ENCODE results near the gene TMEM245. TPM values are rescaled to one million over a fixed set of nuclear protein-coding genes. Genes with fewer than 3 reads are reported as not detected.
"Not testable (repeated sequence)": the region's sequence is repeated elsewhere in the genome, so short reads cannot be mapped to it uniquely, and the experiment has no call there.

Gene TMEM245
- total RNA-seq, 1 donor from 2014 or later = 26.5 TPM

GRCh38 chr9:108978205-108978604 lies 141.5 kb downstream of the TMEM245 start:
- Mint-ChIP-seq H3K27ac (ENCODE audit: unreplicated experiment) (no peak overlapping the region), H3K4me1 (ENCODE audit: low read depth, unreplicated experiment) (peaks cover 2% of the 10 kb centered on the region), H3K27me3 (ENCODE audit: unreplicated experiment) (no peaks in the 10 kb centered on the region), H3K36me3 (ENCODE audit: unreplicated experiment) (no peaks in the 10 kb centered on the region), H3K9me3 (ENCODE audit: unreplicated experiment) (no peaks in the 10 kb centered on the region), H3K4me3 (ENCODE audit: unreplicated experiment) (no peak overlapping the region)
- no peak for TF ChIP-seq CTCF (IDR thresholded peaks at IDR 0.05; ENCODE audit: partially characterized antibody, unreplicated experiment)
- no peak for DNase-seq

GRCh38 chr9:108973895-108974294 lies 145.9 kb downstream of the TMEM245 start:
- no peak overlapping the region for H3K27ac Mint-ChIP-seq (ENCODE audit: unreplicated experiment)
- no peak for TF ChIP-seq CTCF (IDR thresholded peaks at IDR 0.05; ENCODE audit: partially characterized antibody, unreplicated experiment)
- peaks cover 2% of the 10 kb centered on the region for H3K4me1 Mint-ChIP-seq (ENCODE audit: low read depth, unreplicated experiment)
- H3K36me3 Mint-ChIP-seq (ENCODE audit: unreplicated experiment) = peaks cover 15% of the 10 kb centered on the region
- no peak overlapping the region for H3K4me3 Mint-ChIP-seq (ENCODE audit: unreplicated experiment)
- no peaks in the 10 kb centered on the region for H3K27me3 Mint-ChIP-seq (ENCODE audit: unreplicated experiment)
- DNase-seq = no peak
- H3K9me3 Mint-ChIP-seq (ENCODE audit: unreplicated experiment) = peaks cover 3% of the 10 kb centered on the region

- Mint-ChIP-seq H3K36me3 (ENCODE audit: unreplicated experiment) (peaks cover 15% of the 10 kb centered on the region), H3K4me1 (ENCODE audit: low read depth, unreplicated experiment) (peaks cover 2% of the 10 kb centered on the region), H3K9me3 (ENCODE audit: unreplicated experiment) (peaks cover 3% of the 10 kb centered on the region), H3K4me3 (ENCODE audit: unreplicated experiment) (no peak overlapping the region), H3K27ac (ENCODE audit: unreplicated experiment) (no peak overlapping the region), H3K27me3 (ENCODE audit: unreplicated experiment) (no peaks in the 10 kb centered on the region)
- no peak for TF ChIP-seq CTCF (IDR thresholded peaks at IDR 0.05; ENCODE audit: partially characterized antibody, unreplicated experiment)
- DNase-seq = no peak
Measured at GRCh38 chr9:108972626-108973209, 147.0 kb downstream of the TMEM245 start.

GRCh38 chr9:108972186-108972585 lies 147.6 kb downstream of the TMEM245 start:
- peaks cover 2% of the 10 kb centered on the region for H3K4me1 Mint-ChIP-seq (ENCODE audit: low read depth, unreplicated experiment)
- H3K4me3 Mint-ChIP-seq (ENCODE audit: unreplicated experiment) = no peak overlapping the region
- peaks cover 15% of the 10 kb centered on the region for H3K36me3 Mint-ChIP-seq (ENCODE audit: unreplicated experiment)
- H3K27ac Mint-ChIP-seq (ENCODE audit: unreplicated experiment) = no peak overlapping the region
- peaks cover 3% of the 10 kb centered on the region for H3K9me3 Mint-ChIP-seq (ENCODE audit: unreplicated experiment)
- DNase-seq = no peak
- TF ChIP-seq CTCF (IDR thresholded peaks at IDR 0.05; ENCODE audit: partially characterized antibody, unreplicated experiment) = no peak
- H3K27me3 Mint-ChIP-seq (ENCODE audit: unreplicated experiment) = no peaks in the 10 kb centered on the region

GRCh38 chr9:108971392-108971791 lies 148.4 kb downstream of the TMEM245 start:
- H3K27ac Mint-ChIP-seq (ENCODE audit: unreplicated experiment); H3K4me1 Mint-ChIP-seq (ENCODE audit: low read depth, unreplicated experiment); H3K9me3 Mint-ChIP-seq (ENCODE audit: unreplicated experiment); DNase-seq; H3K27me3 Mint-ChIP-seq (ENCODE audit: unreplicated experiment); H3K4me3 Mint-ChIP-seq (ENCODE audit: unreplicated experiment): not testable (repeated sequence)
- H3K36me3 Mint-ChIP-seq (ENCODE audit: unreplicated experiment) = peaks cover 15% of the 10 kb centered on the region

All from glutamatergic neuron (in vitro differentiated cells).